K562 (cell line): ENCODE measurements around the gene SYVN1. TPM values are rescaled to one million over a fixed set of nuclear protein-coding genes. Genes with fewer than 3 reads are reported as not detected.

Experiments used
- ATF7 ChIP-seq: fragments of 450-650 bp; IDR thresholded peaks from 2 replicates; pipeline ENCODE4 v1.7.1; 2014; ENCODE audit warnings: mild to moderate bottlenecking, moderate library complexity
- BCOR ChIP-seq: fragments of 450-650 bp; IDR thresholded peaks from 2 replicates; pipeline ENCODE4 v1.6.1; 2016
- ELK1 ChIP-seq: sonication (generic); formaldehyde crosslinking; IDR thresholded peaks from 2 replicates; pipeline ENCODE4 v1.8.1; 2022; ENCODE audit warnings: missing genetic modification reagents
- HMG20B ChIP-seq: fragments of 250-450 bp; sonication (Bioruptor Pico); IDR thresholded peaks from 2 replicates; pipeline ENCODE4 v1.5.0; 2021; ENCODE audit warnings: mild to moderate bottlenecking
- NFE2L1 ChIP-seq: fragments of 450-650 bp; IDR thresholded peaks from 2 replicates; pipeline ENCODE4 v1.6.1; 2016; ENCODE audit warnings: missing genetic modification characterization, low read depth, mild to moderate bottlenecking, missing compliant biosample characterization, moderate library complexity, borderline replicate concordance
- NFYB ChIP-seq: IDR thresholded peaks from 2 replicates; pipeline ENCODE4 v1.6.1; 2011; ENCODE audit warnings: mild to moderate bottlenecking, moderate library complexity; ENCODE audit not compliant: insufficient read length; ENCODE audit errors: extremely low read depth
- PHF21A ChIP-seq: fragments of 450-650 bp; IDR thresholded peaks from 2 replicates; pipeline ENCODE4 v1.6.1; 2017; ENCODE audit warnings: low read depth, borderline replicate concordance
- SPI1 ChIP-seq: IDR thresholded peaks from 2 replicates; pipeline ENCODE4 v1.6.1; 2011; ENCODE audit warnings: low read depth, low read length, control low read depth, borderline replicate concordance
- ZNF239 ChIP-seq: fragments of 250-450 bp; sonication (Bioruptor Pico); IDR thresholded peaks from 2 replicates; pipeline ENCODE4 v1.4.0; 2020; ENCODE audit warnings: mild to moderate bottlenecking
- ZNF324 ChIP-seq: fragments of 250-450 bp; sonication (Bioruptor Pico); IDR thresholded peaks from 2 replicates; pipeline ENCODE4 v1.4.0; 2020; ENCODE audit warnings: mild to moderate bottlenecking
- ZNF589 ChIP-seq: fragments of 200-800 bp; sonication (Bioruptor generic); IDR thresholded peaks from 2 replicates; pipeline ENCODE4 v1.6.1; 2016; ENCODE audit warnings: low read depth, missing genetic modification characterization, missing compliant biosample characterization
- ZNF785 ChIP-seq: fragments of 250-450 bp; sonication (Bioruptor Pico); IDR thresholded peaks from 2 replicates; pipeline ENCODE4 v1.4.0; 2020; ENCODE audit warnings: mild to moderate bottlenecking
- polyA plus RNA-seq, 8 experiments: library from polyadenylated mRNA; depleted of rRNA in 4 of 8; stranded (reverse) in 5 of 8; unstranded in 3 of 8; fragments of >200 nt; fragmentation: Nextera tagmentation in 2 of 8; fragmentation: Illumina TruSeq in 1 of 8; extraction: Ambion mirVana in 2 of 8; extraction: Trizol in 1 of 8; gene quantifications; 2 replicates each; pipeline versions ENCODE4 v1.2.1 to v1.2.3, GENCODE V29; 2011 to 2014; ENCODE audit warnings: inconsistent platforms in 1 of 8, missing spikeins in 1 of 8
- total RNA-seq, 7 experiments: library from RNA; depleted of rRNA in 6 of 7; stranded (reverse); fragments of >200 nt in 6 of 7; fragmentation: Illumina TruSeq in 2 of 7; extraction: Trizol in 2 of 7; gene quantifications; 2 replicates each; pipeline versions ENCODE4 v1.2.1 to v1.2.3, GENCODE V29; 2011 to 2021; ENCODE audit warnings: low replicate concordance in 1 of 7
- TF ChIP-seq, protein P1 (sequence below): sonication (generic); formaldehyde crosslinking; IDR thresholded peaks from 2 replicates; pipeline ENCODE4 v1.8.0; 2022; ENCODE audit warnings: mild to moderate bottlenecking, missing genetic modification reagents
- TF ChIP-seq, protein P2 (sequence below): fragments of 250-450 bp; sonication (Bioruptor Pico); IDR thresholded peaks from 2 replicates; pipeline ENCODE4 v1.5.0; 2021; ENCODE audit warnings: mild to moderate bottlenecking, borderline replicate concordance
- TF ChIP-seq, protein P3 (sequence below), 3 experiments: fragments of 200-800 bp in 1 of 3; fragments of 250-450 bp in 1 of 3; fragments of 450-650 bp in 1 of 3; sonication (Bioruptor Pico) in 1 of 3; sonication (Bioruptor generic) in 1 of 3; formaldehyde crosslinking in 1 of 3; IDR thresholded peaks; 2 replicates each; pipeline versions ENCODE4 v1.6.1 to v1.8.0; 2016 to 2022; ENCODE audit warnings: mild to moderate bottlenecking in 2 of 3, missing genetic modification characterization in 2 of 3, missing compliant biosample characterization in 1 of 3, moderate library complexity in 1 of 3
- TF ChIP-seq, protein P4 (sequence below): sonication (generic); formaldehyde crosslinking; IDR thresholded peaks from 2 replicates; pipeline ENCODE4 v1.9.0; 2022; ENCODE audit warnings: mild to moderate bottlenecking, missing genetic modification reagents

SYVN1 gene
- total and polyA plus RNA-seq, 9 of the 15 experiments (the other 6 are each of a cell fraction or from before 2014, with no cell fraction given): 0.41 to 47.4 (median 9.9) TPM

DNA sequence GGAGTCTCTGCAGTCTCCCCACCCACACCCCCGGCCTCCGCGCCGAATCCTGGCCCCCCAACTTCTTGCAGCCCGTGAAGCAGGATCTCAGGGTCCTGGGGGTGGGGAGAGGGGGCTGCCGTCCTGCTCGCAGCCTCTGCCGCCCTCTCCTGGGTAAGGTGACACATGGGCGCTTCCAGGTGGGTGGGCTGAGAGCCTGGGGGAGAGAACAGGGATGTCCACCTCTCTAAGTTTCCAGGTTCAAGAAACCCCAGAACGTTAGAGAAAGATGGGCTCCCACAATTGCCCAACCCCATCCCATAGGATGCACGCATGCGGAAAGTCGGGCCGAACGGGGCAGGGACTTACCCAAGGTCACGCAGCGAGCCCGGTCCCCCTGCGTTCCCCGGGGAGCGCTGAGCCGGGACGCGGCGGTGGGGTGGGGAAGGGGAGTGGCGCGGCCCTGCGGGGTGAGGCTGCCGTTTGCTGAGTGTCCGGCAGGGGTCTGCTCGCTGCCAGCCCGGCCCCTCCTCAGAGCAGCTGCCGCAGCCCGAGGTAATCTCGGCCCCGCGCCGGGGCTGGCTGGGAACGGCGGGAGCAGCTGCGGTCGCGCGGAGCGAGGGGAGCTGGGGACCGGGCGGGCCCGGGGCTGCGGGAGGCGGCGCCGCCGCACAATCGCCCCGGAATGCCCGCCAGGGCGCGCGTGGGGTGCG is 46.7 kb upstream of the SYVN1 start (continued):
- TF ChIP-seq, protein P1, sequence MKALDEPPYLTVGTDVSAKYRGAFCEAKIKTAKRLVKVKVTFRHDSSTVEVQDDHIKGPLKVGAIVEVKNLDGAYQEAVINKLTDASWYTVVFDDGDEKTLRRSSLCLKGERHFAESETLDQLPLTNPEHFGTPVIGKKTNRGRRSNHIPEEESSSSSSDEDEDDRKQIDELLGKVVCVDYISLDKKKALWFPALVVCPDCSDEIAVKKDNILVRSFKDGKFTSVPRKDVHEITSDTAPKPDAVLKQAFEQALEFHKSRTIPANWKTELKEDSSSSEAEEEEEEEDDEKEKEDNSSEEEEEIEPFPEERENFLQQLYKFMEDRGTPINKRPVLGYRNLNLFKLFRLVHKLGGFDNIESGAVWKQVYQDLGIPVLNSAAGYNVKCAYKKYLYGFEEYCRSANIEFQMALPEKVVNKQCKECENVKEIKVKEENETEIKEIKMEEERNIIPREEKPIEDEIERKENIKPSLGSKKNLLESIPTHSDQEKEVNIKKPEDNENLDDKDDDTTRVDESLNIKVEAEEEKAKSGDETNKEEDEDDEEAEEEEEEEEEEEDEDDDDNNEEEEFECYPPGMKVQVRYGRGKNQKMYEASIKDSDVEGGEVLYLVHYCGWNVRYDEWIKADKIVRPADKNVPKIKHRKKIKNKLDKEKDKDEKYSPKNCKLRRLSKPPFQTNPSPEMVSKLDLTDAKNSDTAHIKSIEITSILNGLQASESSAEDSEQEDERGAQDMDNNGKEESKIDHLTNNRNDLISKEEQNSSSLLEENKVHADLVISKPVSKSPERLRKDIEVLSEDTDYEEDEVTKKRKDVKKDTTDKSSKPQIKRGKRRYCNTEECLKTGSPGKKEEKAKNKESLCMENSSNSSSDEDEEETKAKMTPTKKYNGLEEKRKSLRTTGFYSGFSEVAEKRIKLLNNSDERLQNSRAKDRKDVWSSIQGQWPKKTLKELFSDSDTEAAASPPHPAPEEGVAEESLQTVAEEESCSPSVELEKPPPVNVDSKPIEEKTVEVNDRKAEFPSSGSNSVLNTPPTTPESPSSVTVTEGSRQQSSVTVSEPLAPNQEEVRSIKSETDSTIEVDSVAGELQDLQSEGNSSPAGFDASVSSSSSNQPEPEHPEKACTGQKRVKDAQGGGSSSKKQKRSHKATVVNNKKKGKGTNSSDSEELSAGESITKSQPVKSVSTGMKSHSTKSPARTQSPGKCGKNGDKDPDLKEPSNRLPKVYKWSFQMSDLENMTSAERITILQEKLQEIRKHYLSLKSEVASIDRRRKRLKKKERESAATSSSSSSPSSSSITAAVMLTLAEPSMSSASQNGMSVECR (CRISPR knock-in tag): peak; percentile 85
- TF ChIP-seq ELK1 (CRISPR knock-in tag) (no peak), ATF7 (peak; percentile 55), NFYB (no peak), HMG20B (no peak), NFE2L1 (tag) (no peak), PHF21A (no peak; the same call in 1 of the 2 replicates), SPI1 (no peak), ZNF239 (no peak), ZNF785 (CRISPR knock-in tag) (no peak), ZNF324 (CRISPR knock-in tag) (no peak), ZNF589 (no peak), BCOR (peak; percentile 51)
- TF ChIP-seq, protein P2, sequence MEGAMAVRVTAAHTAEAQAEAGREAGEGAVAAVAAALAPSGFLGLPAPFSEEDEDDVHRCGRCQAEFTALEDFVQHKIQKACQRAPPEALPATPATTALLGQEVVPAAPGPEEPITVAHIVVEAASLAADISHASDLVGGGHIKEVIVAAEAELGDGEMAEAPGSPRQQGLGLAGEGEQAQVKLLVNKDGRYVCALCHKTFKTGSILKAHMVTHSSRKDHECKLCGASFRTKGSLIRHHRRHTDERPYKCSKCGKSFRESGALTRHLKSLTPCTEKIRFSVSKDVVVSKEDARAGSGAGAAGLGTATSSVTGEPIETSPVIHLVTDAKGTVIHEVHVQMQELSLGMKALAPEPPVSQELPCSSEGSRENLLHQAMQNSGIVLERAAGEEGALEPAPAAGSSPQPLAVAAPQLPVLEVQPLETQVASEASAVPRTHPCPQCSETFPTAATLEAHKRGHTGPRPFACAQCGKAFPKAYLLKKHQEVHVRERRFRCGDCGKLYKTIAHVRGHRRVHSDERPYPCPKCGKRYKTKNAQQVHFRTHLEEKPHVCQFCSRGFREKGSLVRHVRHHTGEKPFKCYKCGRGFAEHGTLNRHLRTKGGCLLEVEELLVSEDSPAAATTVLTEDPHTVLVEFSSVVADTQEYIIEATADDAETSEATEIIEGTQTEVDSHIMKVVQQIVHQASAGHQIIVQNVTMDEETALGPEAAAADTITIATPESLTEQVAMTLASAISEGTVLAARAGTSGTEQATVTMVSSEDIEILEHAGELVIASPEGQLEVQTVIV (CRISPR knock-in tag): no peak
- TF ChIP-seq, protein P3, sequence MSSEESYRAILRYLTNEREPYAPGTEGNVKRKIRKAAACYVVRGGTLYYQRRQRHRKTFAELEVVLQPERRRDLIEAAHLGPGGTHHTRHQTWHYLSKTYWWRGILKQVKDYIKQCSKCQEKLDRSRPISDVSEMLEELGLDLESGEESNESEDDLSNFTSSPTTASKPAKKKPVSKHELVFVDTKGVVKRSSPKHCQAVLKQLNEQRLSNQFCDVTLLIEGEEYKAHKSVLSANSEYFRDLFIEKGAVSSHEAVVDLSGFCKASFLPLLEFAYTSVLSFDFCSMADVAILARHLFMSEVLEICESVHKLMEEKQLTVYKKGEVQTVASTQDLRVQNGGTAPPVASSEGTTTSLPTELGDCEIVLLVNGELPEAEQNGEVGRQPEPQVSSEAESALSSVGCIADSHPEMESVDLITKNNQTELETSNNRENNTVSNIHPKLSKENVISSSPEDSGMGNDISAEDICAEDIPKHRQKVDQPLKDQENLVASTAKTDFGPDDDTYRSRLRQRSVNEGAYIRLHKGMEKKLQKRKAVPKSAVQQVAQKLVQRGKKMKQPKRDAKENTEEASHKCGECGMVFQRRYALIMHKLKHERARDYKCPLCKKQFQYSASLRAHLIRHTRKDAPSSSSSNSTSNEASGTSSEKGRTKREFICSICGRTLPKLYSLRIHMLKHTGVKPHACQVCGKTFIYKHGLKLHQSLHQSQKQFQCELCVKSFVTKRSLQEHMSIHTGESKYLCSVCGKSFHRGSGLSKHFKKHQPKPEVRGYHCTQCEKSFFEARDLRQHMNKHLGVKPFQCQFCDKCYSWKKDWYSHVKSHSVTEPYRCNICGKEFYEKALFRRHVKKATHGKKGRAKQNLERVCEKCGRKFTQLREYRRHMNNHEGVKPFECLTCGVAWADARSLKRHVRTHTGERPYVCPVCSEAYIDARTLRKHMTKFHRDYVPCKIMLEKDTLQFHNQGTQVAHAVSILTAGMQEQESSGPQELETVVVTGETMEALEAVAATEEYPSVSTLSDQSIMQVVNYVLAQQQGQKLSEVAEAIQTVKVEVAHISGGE (CRISPR knock-in tag; IDR thresholded peaks at IDR 0.05): no peak
- TF ChIP-seq, protein P4, sequence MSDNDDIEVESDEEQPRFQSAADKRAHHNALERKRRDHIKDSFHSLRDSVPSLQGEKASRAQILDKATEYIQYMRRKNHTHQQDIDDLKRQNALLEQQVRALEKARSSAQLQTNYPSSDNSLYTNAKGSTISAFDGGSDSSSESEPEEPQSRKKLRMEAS (CRISPR knock-in tag): peak; percentile 64
